Neural progenitor cell (in vitro differentiated cells): ENCODE results near the gene CYGB. TPM values are rescaled to one million over a fixed set of nuclear protein-coding genes. Genes with fewer than 3 reads are reported as not detected.
A peak's percentile ranks its signal among the peaks of the same experiment; 100 is the strongest.

ENCODE experiments used
- DNase-seq: peaks from one replicate; pipeline ENCODE4 v3.0.0-alpha.2; 2016; ENCODE audit warnings: low spot score
- H2AFZ ChIP-seq: fragments of 200-600 bp; sonication (generic); replicated peaks from 2 replicates; pipeline ENCODE4 v1.6.1; 2016; ENCODE audit warnings: antibody characterized with exemption
- H3F3A ChIP-seq: fragments of 200-600 bp; sonication (generic); 2 replicates; pipeline ENCODE4 v1.6.1; 2016; ENCODE audit warnings: antibody characterized with exemption, low read depth
- H3K27ac ChIP-seq: fragments of 200-600 bp; sonication (generic); 2 replicates; pipeline ENCODE4 v1.5.1; 2016; ENCODE audit warnings: mild to moderate bottlenecking
- H3K27me3 ChIP-seq: fragments of 200-600 bp; sonication (generic); 2 replicates; pipeline ENCODE4 v1.6.1; 2016; ENCODE audit warnings: mild to moderate bottlenecking, moderate library complexity
- H3K36me3 ChIP-seq: fragments of 200-600 bp; sonication (generic); 2 replicates; pipeline ENCODE4 v1.5.1; 2016
- H3K4me1 ChIP-seq: fragments of 200-600 bp; sonication (generic); 2 replicates; pipeline ENCODE4 v1.6.1; 2016; ENCODE audit warnings: mixed run types
- H3K4me2 ChIP-seq: fragments of 200-600 bp; sonication (generic); 2 replicates; pipeline ENCODE4 v1.6.1; 2016
- H3K4me3 ChIP-seq: fragments of 200-600 bp; sonication (generic); 2 replicates; pipeline ENCODE4 v1.5.1; 2016
- H3K79me2 ChIP-seq: fragments of 200-600 bp; sonication (generic); 2 replicates; pipeline ENCODE4 v1.6.1; 2016; ENCODE audit warnings: low read depth
- H3K9ac ChIP-seq: fragments of 200-600 bp; sonication (generic); 2 replicates; pipeline ENCODE4 v1.6.1; 2016
- H3K9me3 ChIP-seq: fragments of 200-600 bp; sonication (generic); 2 replicates; pipeline ENCODE4 v1.5.1; 2016; ENCODE audit warnings: low read depth
- H4K20me1 ChIP-seq: fragments of 200-600 bp; sonication (generic); 2 replicates; pipeline ENCODE4 v1.6.1; 2016; ENCODE audit warnings: low read depth
- H3K27ac Mint-ChIP-seq: 3 replicates; pipeline ENCODE4 v1.8.0; 2021; ENCODE audit warnings: mixed read lengths
- H3K27me3 Mint-ChIP-seq: 2 replicates; pipeline ENCODE4 v1.8.0; 2022; ENCODE audit warnings: low read depth, mild to moderate bottlenecking, inconsistent platforms, moderate library complexity, mixed read lengths; ENCODE audit not compliant: insufficient read depth
- H3K36me3 Mint-ChIP-seq: 3 replicates; pipeline ENCODE4 v1.8.0; 2021; ENCODE audit warnings: mixed read lengths
- H3K4me1 Mint-ChIP-seq: 3 replicates; pipeline ENCODE4 v1.8.0; 2021; ENCODE audit warnings: mixed read lengths
- H3K4me3 Mint-ChIP-seq: 3 replicates; pipeline ENCODE4 v1.8.0; 2021; ENCODE audit warnings: mild to moderate bottlenecking, moderate library complexity, mixed read lengths
- H3K9me3 Mint-ChIP-seq: 3 replicates; pipeline ENCODE4 v1.8.0; 2020; ENCODE audit warnings: mixed read lengths
- EZH2 ChIP-seq: fragments of 200-600 bp; sonication (generic); IDR thresholded peaks from 2 replicates; pipeline ENCODE4 v1.6.1; 2017; ENCODE audit warnings: antibody characterized with exemption, mild to moderate bottlenecking, moderate library complexity
- EZH2phosphoT487 ChIP-seq: fragments of 200-600 bp; sonication (generic); IDR thresholded peaks from 2 replicates; pipeline ENCODE4 v1.6.1; 2017; ENCODE audit warnings: antibody characterized with exemption
- total RNA-seq: library from RNA; depleted of rRNA; stranded (reverse); fragments of >200 nt; gene quantifications from 2 replicates; pipeline ENCODE4 v1.2.3, GENCODE V29; 2015; ENCODE audit warnings: low replicate concordance
- TF ChIP-seq, protein P1 (sequence below): fragments of 200-600 bp; sonication (generic); IDR thresholded peaks from 2 replicates; pipeline ENCODE4 v1.5.1; 2017; ENCODE audit warnings: antibody characterized with exemption, mild to moderate bottlenecking

CYGB gene
- total RNA-seq, 1 donor from 2014 or later: not detected

DNA sequence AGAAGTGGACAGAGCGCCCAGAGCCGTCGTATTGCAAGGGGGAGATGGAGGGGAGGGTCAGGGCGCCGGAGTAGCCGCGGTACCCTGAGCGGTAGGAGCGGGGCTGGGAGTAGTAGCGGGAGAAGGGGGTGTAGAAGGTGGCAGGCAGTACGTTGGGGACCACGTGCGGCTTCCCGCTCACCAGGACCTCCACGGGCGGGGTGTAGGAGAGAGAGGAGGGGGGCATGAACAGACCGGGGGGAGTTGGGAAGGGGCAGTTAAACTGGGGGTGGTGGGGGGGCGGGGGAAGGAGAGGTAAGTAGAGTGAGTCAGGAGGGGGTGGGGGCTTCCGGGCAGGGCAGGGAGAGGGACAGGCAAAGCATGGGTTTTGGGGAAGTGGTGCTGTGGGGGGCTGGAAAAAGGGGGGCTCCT is 31.3 kb upstream of the CYGB start:
- Mint-ChIP-seq H3K9me3 (no peaks in the 10 kb centered on the region), H3K27me3 (no peaks in the 10 kb centered on the region), H3K4me1 (peaks cover 24% of the 10 kb centered on the region), H3K4me3 (no peak overlapping the region), H3K36me3 (peaks cover 8% of the 10 kb centered on the region), H3K27ac (no peak overlapping the region)
- no peak overlapping the region for H3K4me2 ChIP-seq
- peaks cover 37% of the 10 kb centered on the region for H3F3A ChIP-seq
- H3K36me3 ChIP-seq: no peaks in the 10 kb centered on the region
- H3K27me3 ChIP-seq: peaks cover 16% of the 10 kb centered on the region
- no peak overlapping the region for H3K27ac ChIP-seq
- TF ChIP-seq EZH2phosphoT487: no peak
- TF ChIP-seq, protein P1, sequence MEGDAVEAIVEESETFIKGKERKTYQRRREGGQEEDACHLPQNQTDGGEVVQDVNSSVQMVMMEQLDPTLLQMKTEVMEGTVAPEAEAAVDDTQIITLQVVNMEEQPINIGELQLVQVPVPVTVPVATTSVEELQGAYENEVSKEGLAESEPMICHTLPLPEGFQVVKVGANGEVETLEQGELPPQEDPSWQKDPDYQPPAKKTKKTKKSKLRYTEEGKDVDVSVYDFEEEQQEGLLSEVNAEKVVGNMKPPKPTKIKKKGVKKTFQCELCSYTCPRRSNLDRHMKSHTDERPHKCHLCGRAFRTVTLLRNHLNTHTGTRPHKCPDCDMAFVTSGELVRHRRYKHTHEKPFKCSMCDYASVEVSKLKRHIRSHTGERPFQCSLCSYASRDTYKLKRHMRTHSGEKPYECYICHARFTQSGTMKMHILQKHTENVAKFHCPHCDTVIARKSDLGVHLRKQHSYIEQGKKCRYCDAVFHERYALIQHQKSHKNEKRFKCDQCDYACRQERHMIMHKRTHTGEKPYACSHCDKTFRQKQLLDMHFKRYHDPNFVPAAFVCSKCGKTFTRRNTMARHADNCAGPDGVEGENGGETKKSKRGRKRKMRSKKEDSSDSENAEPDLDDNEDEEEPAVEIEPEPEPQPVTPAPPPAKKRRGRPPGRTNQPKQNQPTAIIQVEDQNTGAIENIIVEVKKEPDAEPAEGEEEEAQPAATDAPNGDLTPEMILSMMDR: no peak
- TF ChIP-seq EZH2: no peak
- no peaks in the 10 kb centered on the region for H3K9me3 ChIP-seq
- no peak overlapping the region for H2AFZ ChIP-seq
- no peak overlapping the region for H3K9ac ChIP-seq
- H3K4me3 ChIP-seq: no peak overlapping the region
- H4K20me1 ChIP-seq: peaks cover 66% of the 10 kb centered on the region
- peaks cover 13% of the 10 kb centered on the region for H3K4me1 ChIP-seq
- DNase-seq: no peak
- H3K79me2 ChIP-seq: peaks cover 4% of the 10 kb centered on the region

DNA sequence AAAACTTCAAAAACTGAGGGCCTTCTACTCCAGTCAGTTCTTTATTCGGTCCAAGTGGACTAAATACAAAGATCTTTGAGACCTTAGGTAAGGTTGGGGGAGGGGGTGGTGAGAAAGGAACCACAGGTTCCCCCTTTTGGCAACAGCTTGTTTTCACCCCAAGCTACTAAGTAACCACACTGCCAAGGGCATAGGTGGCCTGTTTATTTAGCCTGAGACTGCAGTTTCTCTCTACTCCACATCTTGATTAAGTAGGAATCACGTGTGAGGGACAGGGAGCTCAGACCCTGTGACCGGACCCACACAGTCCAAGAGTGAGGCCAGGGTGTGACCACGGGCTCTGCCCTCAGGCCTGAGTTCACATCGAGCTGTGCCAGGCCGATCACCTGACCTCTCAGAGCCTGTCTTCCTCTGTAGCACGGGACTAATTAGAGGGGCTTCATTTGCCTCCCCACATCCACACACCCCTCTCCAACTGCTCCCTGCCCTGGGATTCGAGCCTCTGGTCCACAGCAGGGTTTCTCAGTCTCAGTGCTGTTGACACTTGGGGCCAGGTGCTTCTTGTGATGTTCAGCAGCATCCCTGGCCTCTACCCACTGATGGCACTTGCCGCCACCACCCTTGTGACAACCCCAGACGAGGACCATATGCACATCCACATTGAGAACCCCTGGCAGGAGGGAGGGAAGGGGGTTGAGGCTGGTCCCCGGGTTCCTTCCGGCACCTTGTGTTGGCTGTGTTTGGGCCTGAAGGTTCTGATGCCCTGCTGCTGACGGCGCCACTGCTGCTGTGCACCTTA is 30.3 kb upstream of the CYGB start:
- H3K9ac ChIP-seq: no peak overlapping the region
- Mint-ChIP-seq H3K27me3 (peaks cover 2% of the 10 kb centered on the region), H3K4me1 (peaks cover 24% of the 10 kb centered on the region), H3K36me3 (peaks cover 12% of the 10 kb centered on the region), H3K4me3 (peak overlapping the region; percentile 33), H3K27ac (no peak overlapping the region), H3K9me3 (no peaks in the 10 kb centered on the region)
- no peak overlapping the region for H3K4me2 ChIP-seq
- H3K36me3 ChIP-seq: no peaks in the 10 kb centered on the region
- no peak overlapping the region for H3K27ac ChIP-seq
- peaks cover 16% of the 10 kb centered on the region for H3K27me3 ChIP-seq
- H3K9me3 ChIP-seq: no peaks in the 10 kb centered on the region
- H3K79me2 ChIP-seq: peaks cover 12% of the 10 kb centered on the region
- peaks cover 13% of the 10 kb centered on the region for H3K4me1 ChIP-seq
- TF ChIP-seq EZH2 (no peak), EZH2phosphoT487 (no peak)
- TF ChIP-seq, protein P1: no peak
- DNase-seq: no peak
- peaks cover 40% of the 10 kb centered on the region for H3F3A ChIP-seq
- H2AFZ ChIP-seq: no peak overlapping the region
- H3K4me3 ChIP-seq: no peak overlapping the region
- peaks cover 72% of the 10 kb centered on the region for H4K20me1 ChIP-seq

DNA sequence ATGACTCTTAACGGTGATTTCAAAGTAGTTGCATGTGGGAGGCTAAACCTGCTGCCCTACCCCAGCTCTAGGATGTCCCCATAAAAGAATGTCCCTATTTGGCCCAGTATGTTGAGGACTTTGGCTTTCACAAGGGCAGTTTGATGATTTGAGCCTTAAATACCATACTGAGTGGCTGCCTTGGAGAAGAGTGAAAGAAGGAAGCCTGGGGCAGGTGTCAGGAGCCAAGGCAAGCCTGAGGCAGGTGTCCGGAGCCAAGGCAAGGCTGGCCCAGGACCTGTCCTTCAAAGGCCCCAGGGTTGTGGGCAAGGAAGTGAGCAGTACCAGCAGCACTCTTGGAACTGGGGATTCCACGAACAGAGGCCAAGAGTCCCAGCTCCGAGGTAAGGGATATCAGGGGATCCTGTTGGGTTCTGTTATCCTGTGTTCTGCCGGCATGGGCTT is 29.5 kb upstream of the CYGB start:
- DNase-seq: no peak
- Histone ChIP-seq H3K36me3 (no peaks in the 10 kb centered on the region), H3K4me3 (no peak overlapping the region), H3F3A (peaks cover 44% of the 10 kb centered on the region), H3K9me3 (no peaks in the 10 kb centered on the region), H3K27me3 (peaks cover 16% of the 10 kb centered on the region), H3K79me2 (peaks cover 17% of the 10 kb centered on the region), H3K27ac (no peak overlapping the region), H3K4me2 (no peak overlapping the region), H2AFZ (no peak overlapping the region), H3K4me1 (peaks cover 13% of the 10 kb centered on the region), H3K9ac (no peak overlapping the region), H4K20me1 (peaks cover 78% of the 10 kb centered on the region)
- Mint-ChIP-seq H3K4me1 (peaks cover 24% of the 10 kb centered on the region), H3K27me3 (peaks cover 4% of the 10 kb centered on the region), H3K9me3 (no peaks in the 10 kb centered on the region), H3K27ac (no peak overlapping the region), H3K4me3 (no peak overlapping the region), H3K36me3 (peaks cover 13% of the 10 kb centered on the region)
- TF ChIP-seq EZH2: no peak
- TF ChIP-seq EZH2phosphoT487: no peak
- TF ChIP-seq, protein P1: no peak
